Omental fat pad (tissue), 4 donors: ENCODE measurements around the gene SLC9A1. TPM values are rescaled to one million over a fixed set of nuclear protein-coding genes. Genes with fewer than 3 reads are reported as not detected.
"Not testable (repeated sequence)": the region's sequence is repeated elsewhere in the genome, so short reads cannot be mapped to it uniquely, and the experiment has no call there.

Experiments
- ATAC-seq: fragments of 150-250 bp; one replicate; pipeline ENCODE4 v1.9.1; 2016; ENCODE audit warnings: mild to moderate bottlenecking, moderate library complexity; ENCODE audit not compliant: low FRiP score
- DNase-seq: peaks from one replicate; pipeline ENCODE4 v3.0.0-alpha.2; 2019; ENCODE audit warnings: low spot score
- total RNA-seq, 4 donors: library from RNA; depleted of rRNA; stranded (reverse); fragments of >200 nt; gene quantifications; one replicate each; pipeline ENCODE4 v1.1.0, GENCODE V29; 2016
- TF ChIP-seq, protein P1 (sequence below), 3 donors: fragments of 450-650 bp; IDR thresholded peaks; one replicate each; pipeline ENCODE4 v1.5.1; 2016 to 2017; ENCODE audit warnings: antibody characterized with exemption in 3 of 3, mild to moderate bottlenecking in 3 of 3, moderate library complexity in 2 of 3

SLC9A1 gene
- total RNA-seq, 4 donors from 2014 or later = 6.1 to 12.0 (median 10.0) TPM

DNA sequence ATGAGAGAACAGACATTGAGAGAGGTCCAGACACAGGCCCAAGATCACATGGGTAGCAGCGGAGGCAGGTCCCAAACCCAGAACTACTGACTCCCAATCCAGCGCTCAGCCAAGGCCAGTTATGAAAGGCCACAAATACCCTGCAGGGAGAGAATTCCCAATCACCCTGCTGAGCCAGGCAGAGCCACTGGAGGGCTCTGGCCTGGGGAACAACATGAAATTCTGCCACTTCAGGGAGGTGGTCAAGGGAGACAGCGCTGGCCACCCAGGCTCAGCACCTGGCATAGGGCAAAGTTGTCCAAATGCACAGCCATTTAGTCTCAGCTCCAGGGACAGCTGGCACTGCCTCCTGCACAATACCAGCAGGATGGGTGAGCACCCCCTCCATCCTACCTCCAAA is 27.5 kb downstream of the SLC9A1 start:
- TF ChIP-seq, protein P1, sequence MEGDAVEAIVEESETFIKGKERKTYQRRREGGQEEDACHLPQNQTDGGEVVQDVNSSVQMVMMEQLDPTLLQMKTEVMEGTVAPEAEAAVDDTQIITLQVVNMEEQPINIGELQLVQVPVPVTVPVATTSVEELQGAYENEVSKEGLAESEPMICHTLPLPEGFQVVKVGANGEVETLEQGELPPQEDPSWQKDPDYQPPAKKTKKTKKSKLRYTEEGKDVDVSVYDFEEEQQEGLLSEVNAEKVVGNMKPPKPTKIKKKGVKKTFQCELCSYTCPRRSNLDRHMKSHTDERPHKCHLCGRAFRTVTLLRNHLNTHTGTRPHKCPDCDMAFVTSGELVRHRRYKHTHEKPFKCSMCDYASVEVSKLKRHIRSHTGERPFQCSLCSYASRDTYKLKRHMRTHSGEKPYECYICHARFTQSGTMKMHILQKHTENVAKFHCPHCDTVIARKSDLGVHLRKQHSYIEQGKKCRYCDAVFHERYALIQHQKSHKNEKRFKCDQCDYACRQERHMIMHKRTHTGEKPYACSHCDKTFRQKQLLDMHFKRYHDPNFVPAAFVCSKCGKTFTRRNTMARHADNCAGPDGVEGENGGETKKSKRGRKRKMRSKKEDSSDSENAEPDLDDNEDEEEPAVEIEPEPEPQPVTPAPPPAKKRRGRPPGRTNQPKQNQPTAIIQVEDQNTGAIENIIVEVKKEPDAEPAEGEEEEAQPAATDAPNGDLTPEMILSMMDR (IDR thresholded peaks at IDR 0.05) = no peak
- ATAC-seq = no peak

DNA sequence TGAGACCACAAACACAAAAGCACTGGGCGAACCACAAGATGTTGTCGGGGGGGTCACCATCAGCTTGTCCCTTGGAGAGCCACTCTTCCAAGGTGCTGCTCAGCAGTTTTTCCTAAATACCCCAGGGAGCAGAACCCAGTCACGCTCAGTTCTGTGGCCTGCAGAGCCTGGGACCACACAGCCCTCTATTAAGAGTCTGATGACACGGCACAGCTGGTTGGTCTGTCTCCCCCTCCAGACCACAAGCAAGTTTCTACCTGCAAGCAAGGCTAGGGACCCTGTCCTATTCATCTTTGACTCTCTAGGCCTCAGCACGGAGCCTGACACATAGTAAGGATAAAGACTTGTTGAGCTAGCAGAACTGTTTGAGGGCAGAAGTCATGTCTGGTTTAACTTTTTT is 28.5 kb downstream of the SLC9A1 start:
- ATAC-seq = no peak

More for the DNA sequence above, 27.5 kb downstream of the SLC9A1 start:
- DNase-seq = no peak

DNA sequence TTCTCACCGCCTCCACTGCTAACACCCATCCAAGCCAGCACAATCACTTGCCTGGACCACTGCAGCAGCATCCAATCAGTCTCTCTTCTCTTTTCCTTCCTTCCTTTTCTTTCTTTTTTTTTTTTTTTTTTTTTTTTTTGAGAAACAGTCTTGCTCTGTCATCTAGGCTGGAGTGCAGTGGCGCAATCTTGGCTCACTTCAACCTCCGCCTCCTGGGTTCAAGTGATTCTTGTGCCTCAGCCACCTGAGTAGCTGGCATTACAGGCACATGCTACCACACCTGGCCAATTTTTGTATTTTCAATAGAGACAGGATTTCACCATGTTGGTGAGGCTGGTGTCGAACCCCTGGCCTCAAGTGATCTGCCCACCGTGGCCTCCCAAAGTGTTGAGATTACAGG is 29.8 kb downstream of the SLC9A1 start:
- DNase-seq, ATAC-seq: not testable (repeated sequence)

More for the DNA sequence above, 28.5 kb downstream of the SLC9A1 start:
- TF ChIP-seq, protein P1 (IDR thresholded peaks at IDR 0.05) = no peak
- DNase-seq = no peak

DNA sequence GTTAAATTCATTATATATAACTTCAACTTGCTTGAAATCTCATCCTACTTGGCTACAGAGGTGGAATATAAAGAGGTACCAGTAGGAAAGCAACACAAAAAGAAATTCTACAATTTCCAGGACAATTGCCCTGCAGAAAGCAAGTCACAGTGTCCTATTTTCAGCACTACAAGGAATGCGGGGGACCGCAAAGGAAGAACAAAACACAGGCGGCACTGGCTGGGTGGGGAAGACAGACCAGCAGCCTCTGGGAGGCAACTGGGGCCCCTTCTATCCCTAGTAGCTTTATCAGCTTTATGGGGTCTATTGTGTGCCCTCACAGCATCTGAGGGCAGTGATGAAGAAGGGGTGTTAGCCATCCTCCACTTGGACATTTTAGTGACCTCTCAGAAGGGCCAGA is 30.5 kb downstream of the SLC9A1 start:
- TF ChIP-seq, protein P1 (IDR thresholded peaks at IDR 0.05) = no peak
- no peak for DNase-seq
- no peak for ATAC-seq

DNA sequence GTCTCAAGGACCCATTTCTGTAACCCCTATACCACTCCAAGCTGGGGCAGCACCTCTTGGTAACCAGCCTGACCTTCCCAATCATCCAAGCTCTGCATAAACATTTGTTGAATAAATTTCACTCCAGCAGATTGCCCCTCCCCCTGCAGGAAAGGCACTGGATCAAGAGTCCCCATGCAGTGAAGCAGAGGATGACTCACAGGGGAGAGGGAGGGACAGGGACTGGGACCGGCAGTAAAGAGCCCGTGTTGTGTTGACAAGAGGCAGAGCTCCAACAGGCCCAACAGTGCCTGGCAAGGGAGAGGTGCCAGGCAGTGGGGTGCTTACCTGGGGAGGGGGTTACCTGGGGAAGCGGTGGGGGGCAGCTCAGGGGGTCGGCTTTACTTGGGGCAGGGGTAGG is 32.3 kb downstream of the SLC9A1 start:
- TF ChIP-seq, protein P1 (IDR thresholded peaks at IDR 0.05) = no peak
- DNase-seq (no peak), ATAC-seq (no peak)

DNA sequence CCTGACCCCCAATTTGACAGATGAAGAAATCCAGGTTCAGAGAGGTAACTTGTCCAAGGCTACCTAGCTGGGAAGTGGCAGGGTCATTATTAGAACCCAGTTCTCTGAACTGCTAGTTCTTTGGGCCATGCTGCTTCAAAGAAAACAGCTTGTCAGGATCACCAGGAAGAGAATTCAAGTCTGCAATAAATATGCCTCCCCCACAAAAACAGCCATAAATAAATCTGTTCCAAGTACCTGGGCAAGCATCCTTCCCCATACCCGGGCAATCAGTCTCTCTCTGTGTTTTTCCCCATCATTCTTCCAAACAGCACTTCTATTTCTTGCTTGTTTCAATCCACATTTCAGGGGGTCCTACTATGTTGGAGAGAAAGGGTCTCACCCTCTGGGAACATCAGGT is 34.1 kb downstream of the SLC9A1 start:
- no peak for ATAC-seq
- TF ChIP-seq, protein P1 (IDR thresholded peaks at IDR 0.05) = no peak
- no peak for DNase-seq

DNA sequence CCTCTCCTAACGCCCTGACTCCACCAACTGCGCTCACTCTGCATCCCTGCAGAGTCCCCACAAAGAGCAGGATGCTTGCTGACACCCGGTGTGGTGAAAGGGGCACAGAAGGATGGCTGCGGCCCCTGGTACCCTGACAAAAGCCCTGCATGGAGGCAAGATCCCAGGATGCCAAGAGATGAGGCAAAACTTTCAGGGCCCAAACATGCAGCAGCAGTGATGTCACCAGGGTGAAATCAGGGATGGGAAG is 36.6 kb downstream of the SLC9A1 start:
- no peak for ATAC-seq
- TF ChIP-seq, protein P1 (IDR thresholded peaks at IDR 0.05) = no peak
- DNase-seq = no peak
